ENCODE measurements around the gene MIA. TPM values are rescaled to one million over a fixed set of nuclear protein-coding genes. Genes with fewer than 3 reads are reported as not detected.
A peak's percentile ranks its signal among the peaks of the same experiment; 100 is the strongest.

The MIA gene
- total and polyA plus RNA-seq, 9 of the 15 experiments (the other 6 are each of a cell fraction or from before 2014, with no cell fraction given), result 0.21 TPM; not detected in 8

- TF ChIP-seq ZBTB40 (IDR thresholded peaks at IDR 0.05), result peak; percentile 78
- TF ChIP-seq ZBTB40 (CRISPR knock-in tag; IDR thresholded peaks at IDR 0.05), result no peak
- no peak for TF ChIP-seq XRCC5 (IDR thresholded peaks at IDR 0.05; ENCODE audit: low read depth, low read length)
- TF ChIP-seq POLR2AphosphoS5 (IDR thresholded peaks at IDR 0.05; ENCODE audit: control insufficient read depth, insufficient read depth, low read depth, low read length), result peak; percentile 39; the same call in 1 of the 2 replicates
- TF ChIP-seq ZBTB5 (IDR thresholded peaks at IDR 0.05), result no peak
- TF ChIP-seq MAX (CRISPR knock-in tag; IDR thresholded peaks at IDR 0.05), result peak; percentile 23
- no peak for TF ChIP-seq NBN (IDR thresholded peaks at IDR 0.05; ENCODE audit: low read depth)
- no peak for TF ChIP-seq MCM5 (IDR thresholded peaks at IDR 0.05; ENCODE audit: low read depth)
- peak; percentile 36; the same call in 1 of the 2 replicates for TF ChIP-seq POLR2AphosphoS2 (IDR thresholded peaks at IDR 0.05; ENCODE audit: low read length)
- TF ChIP-seq CBFA2T3 (IDR thresholded peaks at IDR 0.05), result peak; percentile 41; the same call in 1 of the 2 replicates
- TF ChIP-seq ZBTB2 (IDR thresholded peaks at IDR 0.05), result no peak
- no peak for TF ChIP-seq ZNF780A (CRISPR knock-in tag; IDR thresholded peaks at IDR 0.05)
- no peak for TF ChIP-seq ELK3 (CRISPR knock-in tag; IDR thresholded peaks at IDR 0.05)
- no peak for TF ChIP-seq ZNF785 (CRISPR knock-in tag; IDR thresholded peaks at IDR 0.05)
These were observed 26.3 kb downstream of the MIA start (continued) for GRCh38 chr19:40801426-40802299.

Data from K562 (cell line).